A673 (cell line): ENCODE data around the gene HTR3E. TPM values are rescaled to one million over a fixed set of nuclear protein-coding genes. Genes with fewer than 3 reads are reported as not detected.

ENCODE experiments used
- BruUV-seq: library from RNA; stranded (reverse); fragments of 400-500 nt; replicated peaks from 2 replicates; lab custom pipeline; 2021; lab: Mats Ljungman, UMichigan
- CTCF ChIA-PET: fragments of 300-600 bp; sonication (Branson Sonifier 250); formaldehyde crosslinking; loops from one replicate; lab custom pipeline; 2022; ENCODE audit warnings: antibody characterized with exemption; lab: Charles Lee
- POLR2A ChIA-PET: fragments of 300-600 bp; sonication (Branson Sonifier 250); formaldehyde crosslinking; loops from one replicate; lab custom pipeline; 2022; ENCODE audit warnings: antibody characterized with exemption; ENCODE audit not compliant: low non-redundant PET; lab: Charles Lee
- DNase-seq: peaks from one replicate; pipeline ENCODE4 v3.0.0-alpha.2; 2015; ENCODE audit warnings: low spot score
- H3K27ac ChIP-seq: fragments of 200-600 bp; sonication (generic); 2 replicates; pipeline ENCODE4 v1.5.1; 2016; ENCODE audit warnings: mixed run types, low read depth, mild to moderate bottlenecking, mixed read lengths, antibody characterized with exemption, low read length; ENCODE audit not compliant: poor library complexity, severe bottlenecking
- H3K27me3 ChIP-seq: fragments of 200-600 bp; sonication (generic); replicated peaks from 2 replicates; pipeline ENCODE4 v1.6.1; 2017; ENCODE audit warnings: mixed run types, low read depth, mild to moderate bottlenecking, mixed read lengths, antibody characterized with exemption, low read length; ENCODE audit not compliant: insufficient read depth, poor library complexity
- H3K36me3 ChIP-seq: fragments of 200-600 bp; sonication (generic); 2 replicates; pipeline ENCODE4 v1.6.1; 2016; ENCODE audit warnings: mixed run types, mild to moderate bottlenecking, mixed read lengths, antibody characterized with exemption, low read length; ENCODE audit not compliant: insufficient read depth, poor library complexity, severe bottlenecking
- H3K4me1 ChIP-seq: fragments of 200-600 bp; sonication (generic); 2 replicates; pipeline ENCODE4 v1.6.1; 2017; ENCODE audit warnings: mixed run types, mild to moderate bottlenecking, mixed read lengths, antibody characterized with exemption, low read length; ENCODE audit not compliant: insufficient read depth, poor library complexity, severe bottlenecking
- H3K4me3 ChIP-seq: fragments of 200-600 bp; sonication (generic); 2 replicates; pipeline ENCODE4 v1.5.1; 2016; ENCODE audit warnings: low read depth, mixed run types, mild to moderate bottlenecking, mixed read lengths, low read length; ENCODE audit not compliant: poor library complexity, severe bottlenecking
- H3K9me3 ChIP-seq: fragments of 200-600 bp; sonication (generic); 2 replicates; pipeline ENCODE4 v1.6.1; 2016; ENCODE audit warnings: mixed run types, low read depth, mild to moderate bottlenecking, mixed read lengths, antibody characterized with exemption, low read length; ENCODE audit not compliant: poor library complexity, severe bottlenecking
- CTCF ChIP-seq: fragments of 300-800, 200-600 bp; sonication (generic); conservative IDR thresholded peaks from 2 replicates; pipeline ENCODE4 v1.5.1; 2017; ENCODE audit warnings: low read depth, mild to moderate bottlenecking, antibody characterized with exemption, low read length, moderate library complexity, mixed read lengths
- EZH2 ChIP-seq: fragments of 200-600 bp; sonication (generic); IDR thresholded peaks from 2 replicates; pipeline ENCODE4 v1.6.1; 2017; ENCODE audit warnings: borderline replicate concordance, low read depth, mild to moderate bottlenecking, mixed read lengths, antibody characterized with exemption, low read length; ENCODE audit not compliant: poor library complexity, severe bottlenecking
- intact Hi-C: fragments of 100-400 bp; cut with micrococcal nuclease; formaldehyde crosslinking; loops from one replicate; pipeline ENCODE4 v1.10.0; 2022; ENCODE audit not compliant: unreplicated experiment
- total RNA-seq: library from RNA; stranded (reverse); gene quantifications from 2 replicates; pipeline ENCODE4 v1.2.3, GENCODE V29; 2021

HTR3E gene
- total RNA-seq, 1 experiment from 2014 or later = not detected

GRCh38 chr3:184134746-184135148, 37.9 kb downstream of the HTR3E start:
- peak overlapping the region; percentile 89 for H3K4me3 ChIP-seq
- no peaks in the 10 kb centered on the region for H3K9me3 ChIP-seq
- peak overlapping the region; percentile 84 for H3K27ac ChIP-seq
- BruUV-seq = TSS peak; percentile 74
- intact Hi-C loops = loop anchor here (2.0 to 5.0 kb wide), 2 partner anchors 50 to 113 kb away; partner anchors contain the start of genes ALG3 and EEF1AKMT4
- CTCF ChIA-PET = no interaction called here
- POLR2A ChIA-PET = no interaction called here
- peaks cover 9% of the 10 kb centered on the region for H3K4me1 ChIP-seq
- TF ChIP-seq EZH2 = no peak
- TF ChIP-seq CTCF = no peak
- no peak for DNase-seq
- H3K36me3 ChIP-seq = no peaks in the 10 kb centered on the region
- H3K27me3 ChIP-seq = no peaks in the 10 kb centered on the region

GRCh38 chr3:184135149-184135910, 38.5 kb downstream of the HTR3E start, which contains the start of gene EIF2B5:
TSS of gene EIF2B5 (plus strand) at chr3:184135358. CDS start at chr3:184135386, 28 bp downstream.
- Histone ChIP-seq H3K36me3 (peaks cover 6% of the 10 kb centered on the region), H3K27me3 (no peaks in the 10 kb centered on the region), H3K4me1 (peaks cover 9% of the 10 kb centered on the region), H3K9me3 (no peaks in the 10 kb centered on the region), H3K4me3 (peak within 1 kb of the TSS; percentile 89), H3K27ac (peak within 1 kb of the TSS; percentile 84)
- no peak for TF ChIP-seq EZH2
- peak; percentile 53 for TF ChIP-seq CTCF
- BruUV-seq = no TSS peak
- CTCF ChIA-PET = interaction anchor here (0.7 kb wide), 1 partner anchor 51 kb away, joined by 3 read pairs; no protein-coding TSS in a partner anchor
- POLR2A ChIA-PET = no interaction called here
- peak; percentile 98 for DNase-seq
- intact Hi-C loops = loop anchor here (2.0 kb wide), 1 partner anchor 49 kb away; no protein-coding TSS in a partner anchor

- H3K27me3 ChIP-seq = no peaks in the 10 kb centered on the region
- H3K27ac ChIP-seq = peak overlapping the region; percentile 84
- intact Hi-C loops = loop anchor here (2.0 kb wide), 1 partner anchor 49 kb away; no protein-coding TSS in a partner anchor
- H3K4me3 ChIP-seq = peak overlapping the region; percentile 89
- TF ChIP-seq CTCF (no peak), EZH2 (no peak)
- no peaks in the 10 kb centered on the region for H3K9me3 ChIP-seq
- no TSS peak for BruUV-seq
- ChIA-PET CTCF (interaction anchor here (0.7 kb wide), 1 partner anchor 51 kb away, joined by 3 read pairs; no protein-coding TSS in a partner anchor), POLR2A (no interaction called here)
- peaks cover 9% of the 10 kb centered on the region for H3K4me1 ChIP-seq
- H3K36me3 ChIP-seq = peaks cover 11% of the 10 kb centered on the region
- no peak for DNase-seq
Observed at GRCh38 chr3:184135911-184136260, 39.0 kb downstream of the HTR3E start.
